ENCODE results near the gene MARK2. TPM values are rescaled to one million over a fixed set of nuclear protein-coding genes. Genes with fewer than 3 reads are reported as not detected.

MARK2 gene
- total and polyA plus RNA-seq, 10 of the 15 experiments (the other 5 are each of a cell fraction or from before 2014, with no cell fraction given), result 0.19 to 29.5 (median 13.2) TPM

DNA sequence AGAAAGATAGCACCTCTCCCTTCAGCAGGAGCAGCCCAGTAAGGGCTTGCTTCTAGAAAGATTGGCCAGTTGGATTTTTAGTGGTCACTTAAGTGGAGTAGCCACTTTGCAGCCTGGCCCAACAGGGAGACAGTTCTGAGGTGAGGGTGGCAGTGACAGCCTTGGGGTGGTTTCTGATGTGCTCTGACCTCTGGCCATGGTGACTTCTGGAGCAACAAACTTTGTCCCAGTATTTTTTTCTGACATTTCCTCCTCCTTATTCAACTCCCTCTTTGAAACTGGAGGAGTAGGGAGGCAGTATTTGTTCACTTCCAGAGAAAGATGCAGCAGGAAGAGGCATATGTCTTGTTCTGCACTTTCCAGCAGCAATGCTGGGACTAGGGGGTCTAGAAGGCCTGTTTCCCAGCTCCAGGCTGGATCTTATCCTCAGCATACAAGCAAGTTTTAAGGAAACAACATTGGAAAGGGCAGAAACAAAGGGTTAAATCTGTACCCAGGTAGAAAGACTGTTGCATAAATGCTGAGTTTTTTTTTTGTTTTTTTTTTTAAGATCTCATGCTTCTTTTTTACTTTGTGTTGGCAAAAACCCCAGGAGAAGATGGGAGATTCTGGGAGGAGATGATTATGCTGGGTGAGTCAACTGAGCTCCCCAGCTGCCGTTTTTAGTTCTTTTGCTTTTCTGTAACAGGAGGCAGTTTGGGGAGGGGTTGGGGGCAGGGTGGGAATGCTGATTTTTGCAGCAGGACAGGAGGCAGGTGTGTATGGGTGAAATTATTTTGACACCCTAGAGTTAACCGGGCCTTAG lies 40.9 kb downstream of the MARK2 start:
- no peaks in the 10 kb centered on the region for H3K9me3 ChIP-seq (replicated peaks; ENCODE audit: control insufficient read depth, insufficient read depth, low read length)
- H3K4me1 ChIP-seq (ENCODE audit: control insufficient read depth, insufficient read depth, low read length), result peaks cover 10% of the 10 kb centered on the region
- BruUV-seq (replicated peaks), result no TSS peak
- ChIA-PET POLR2A (no interaction called here), SMC1A (ENCODE audit: uncharacterized antibody, unreplicated experiment) (interaction anchor here (1.0 kb wide), 1 partner anchor 40 kb away, joined by 3 read pairs; no protein-coding TSS in a partner anchor), RAD21 (ENCODE audit: unreplicated experiment) (no interaction called here), CTCF (interaction anchor here (0.6 kb wide), 1 partner anchor 41 kb away, joined by 4 read pairs; no protein-coding TSS in a partner anchor)
- 78% methylated on average over 2 of the region's 2 CpGs for WGBS (ENCODE audit: insufficient coverage, insufficient replicate concordance, low lambda C conversion rate, missing lambda C conversion rate)
- intact Hi-C loops (cut with micrococcal nuclease; ENCODE audit: unreplicated experiment) (no loop called here), in situ Hi-C loops (cut with MboI) (no loop called here)
- H3K9ac ChIP-seq (ENCODE audit: control insufficient read depth, insufficient read depth, low read length), result no peak overlapping the region; the same call in 1 of the 2 replicates
- ATAC-seq (no peak), DNase-seq (ENCODE audit: low read depth, low spot score) (no peak), FAIRE-seq (no peak)
- H3K4me3 ChIP-seq, result no peak overlapping the region
- no peak overlapping the region for H2AFZ ChIP-seq (ENCODE audit: control insufficient read depth, low read depth, low read length)
- peaks cover 9% of the 10 kb centered on the region for H4K20me1 ChIP-seq (ENCODE audit: control insufficient read depth, insufficient read depth)
- no peak overlapping the region for H3K27ac ChIP-seq (ENCODE audit: control insufficient read depth, insufficient read depth)
- no peak overlapping the region for H3K4me2 ChIP-seq (ENCODE audit: control insufficient read depth, insufficient read depth)
- peaks cover 10 to 21% of the 10 kb centered on the region in 2 experiments; a peak in 3 of 4 replicates for H3K36me3 ChIP-seq (ENCODE audit: control insufficient read depth in 2 of 2, insufficient read depth in 2 of 2, low read length in 1 of 2)
- peaks cover 39% of the 10 kb centered on the region for H3K79me2 ChIP-seq (ENCODE audit: control insufficient read depth, insufficient read depth, low read length)
- H3K27me3 ChIP-seq (replicated peaks in 1 of 2; ENCODE audit: control insufficient read depth in 2 of 2, insufficient read depth in 2 of 2, low read length in 1 of 2), result no peaks in the 10 kb centered on the region
- TF ChIP-seq, protein P1, sequence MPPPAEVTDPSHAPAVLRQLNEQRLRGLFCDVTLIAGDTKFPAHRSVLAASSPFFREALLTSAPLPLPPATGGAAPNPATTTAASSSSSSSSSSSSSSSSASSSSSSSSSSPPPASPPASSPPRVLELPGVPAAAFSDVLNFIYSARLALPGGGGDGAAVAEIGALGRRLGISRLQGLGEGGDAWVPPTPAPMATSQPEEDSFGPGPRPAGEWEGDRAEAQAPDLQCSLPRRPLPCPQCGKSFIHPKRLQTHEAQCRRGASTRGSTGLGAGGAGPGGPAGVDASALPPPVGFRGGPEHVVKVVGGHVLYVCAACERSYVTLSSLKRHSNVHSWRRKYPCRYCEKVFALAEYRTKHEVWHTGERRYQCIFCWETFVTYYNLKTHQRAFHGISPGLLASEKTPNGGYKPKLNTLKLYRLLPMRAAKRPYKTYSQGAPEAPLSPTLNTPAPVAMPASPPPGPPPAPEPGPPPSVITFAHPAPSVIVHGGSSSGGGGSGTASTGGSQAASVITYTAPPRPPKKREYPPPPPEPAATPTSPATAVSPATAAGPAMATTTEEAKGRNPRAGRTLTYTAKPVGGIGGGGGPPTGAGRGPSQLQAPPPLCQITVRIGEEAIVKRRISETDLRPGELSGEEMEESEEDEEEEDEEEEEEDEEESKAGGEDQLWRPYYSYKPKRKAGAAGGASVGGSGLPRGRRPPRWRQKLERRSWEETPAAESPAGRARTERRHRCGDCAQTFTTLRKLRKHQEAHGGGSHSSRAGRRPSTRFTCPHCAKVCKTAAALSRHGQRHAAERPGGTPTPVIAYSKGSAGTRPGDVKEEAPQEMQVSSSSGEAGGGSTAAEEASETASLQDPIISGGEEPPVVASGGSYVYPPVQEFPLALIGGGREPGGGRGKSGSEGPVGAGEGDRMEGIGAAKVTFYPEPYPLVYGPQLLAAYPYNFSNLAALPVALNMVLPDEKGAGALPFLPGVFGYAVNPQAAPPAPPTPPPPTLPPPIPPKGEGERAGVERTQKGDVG (CRISPR knock-in tag; IDR thresholded peaks at IDR 0.05), result no peak
- TF ChIP-seq ZNF207 (IDR thresholded peaks at IDR 0.05; ENCODE audit: borderline replicate concordance) (no peak), SIX5 (IDR thresholded peaks at IDR 0.05; ENCODE audit: low read depth, low read length, severe bottlenecking) (no peak), CHD2 (IDR thresholded peaks at IDR 0.05; ENCODE audit: borderline replicate concordance, low read depth, low read length) (no peak), TCF3 (IDR thresholded peaks at IDR 0.05; ENCODE audit: borderline replicate concordance, insufficient read depth, low read depth, low read length) (no peak), BACH1 (IDR thresholded peaks at IDR 0.05; ENCODE audit: borderline replicate concordance) (no peak), PML (IDR thresholded peaks at IDR 0.05; ENCODE audit: low read length) (no peak), TBL1XR1 (IDR thresholded peaks at IDR 0.05; ENCODE audit: low read depth, low read length) (no peak), SMAD1 (IDR thresholded peaks at IDR 0.05; ENCODE audit: low read depth, partially characterized antibody) (no peak), RCOR1 (conservative IDR thresholded peaks at IDR 0.05; ENCODE audit: low read depth, low read length) (no peak), JUND (IDR thresholded peaks at IDR 0.05; ENCODE audit: low read depth, low read length) (no peak), FOXK2 (IDR thresholded peaks at IDR 0.05) (no peak), ZZZ3 (IDR thresholded peaks at IDR 0.05; ENCODE audit: control insufficient read depth, insufficient read length, low read depth) (no peak), POU2F2 (IDR thresholded peaks at IDR 0.05; ENCODE audit: borderline replicate concordance, low read depth, low read length) (no peak)
- TF ChIP-seq, protein P2, sequence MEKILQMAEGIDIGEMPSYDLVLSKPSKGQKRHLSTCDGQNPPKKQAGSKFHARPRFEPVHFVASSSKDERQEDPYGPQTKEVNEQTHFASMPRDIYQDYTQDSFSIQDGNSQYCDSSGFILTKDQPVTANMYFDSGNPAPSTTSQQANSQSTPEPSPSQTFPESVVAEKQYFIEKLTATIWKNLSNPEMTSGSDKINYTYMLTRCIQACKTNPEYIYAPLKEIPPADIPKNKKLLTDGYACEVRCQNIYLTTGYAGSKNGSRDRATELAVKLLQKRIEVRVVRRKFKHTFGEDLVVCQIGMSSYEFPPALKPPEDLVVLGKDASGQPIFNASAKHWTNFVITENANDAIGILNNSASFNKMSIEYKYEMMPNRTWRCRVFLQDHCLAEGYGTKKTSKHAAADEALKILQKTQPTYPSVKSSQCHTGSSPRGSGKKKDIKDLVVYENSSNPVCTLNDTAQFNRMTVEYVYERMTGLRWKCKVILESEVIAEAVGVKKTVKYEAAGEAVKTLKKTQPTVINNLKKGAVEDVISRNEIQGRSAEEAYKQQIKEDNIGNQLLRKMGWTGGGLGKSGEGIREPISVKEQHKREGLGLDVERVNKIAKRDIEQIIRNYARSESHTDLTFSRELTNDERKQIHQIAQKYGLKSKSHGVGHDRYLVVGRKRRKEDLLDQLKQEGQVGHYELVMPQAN (conservative IDR thresholded peaks at IDR 0.05), result no peak
- TF ChIP-seq, protein P3, sequence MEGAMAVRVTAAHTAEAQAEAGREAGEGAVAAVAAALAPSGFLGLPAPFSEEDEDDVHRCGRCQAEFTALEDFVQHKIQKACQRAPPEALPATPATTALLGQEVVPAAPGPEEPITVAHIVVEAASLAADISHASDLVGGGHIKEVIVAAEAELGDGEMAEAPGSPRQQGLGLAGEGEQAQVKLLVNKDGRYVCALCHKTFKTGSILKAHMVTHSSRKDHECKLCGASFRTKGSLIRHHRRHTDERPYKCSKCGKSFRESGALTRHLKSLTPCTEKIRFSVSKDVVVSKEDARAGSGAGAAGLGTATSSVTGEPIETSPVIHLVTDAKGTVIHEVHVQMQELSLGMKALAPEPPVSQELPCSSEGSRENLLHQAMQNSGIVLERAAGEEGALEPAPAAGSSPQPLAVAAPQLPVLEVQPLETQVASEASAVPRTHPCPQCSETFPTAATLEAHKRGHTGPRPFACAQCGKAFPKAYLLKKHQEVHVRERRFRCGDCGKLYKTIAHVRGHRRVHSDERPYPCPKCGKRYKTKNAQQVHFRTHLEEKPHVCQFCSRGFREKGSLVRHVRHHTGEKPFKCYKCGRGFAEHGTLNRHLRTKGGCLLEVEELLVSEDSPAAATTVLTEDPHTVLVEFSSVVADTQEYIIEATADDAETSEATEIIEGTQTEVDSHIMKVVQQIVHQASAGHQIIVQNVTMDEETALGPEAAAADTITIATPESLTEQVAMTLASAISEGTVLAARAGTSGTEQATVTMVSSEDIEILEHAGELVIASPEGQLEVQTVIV (IDR thresholded peaks at IDR 0.05; ENCODE audit: borderline replicate concordance, partially characterized antibody), result no peak

All from GM12878 (cell line).